ENCODE measurements around the gene ZFY. TPM values are rescaled to one million over a fixed set of nuclear protein-coding genes. Genes with fewer than 3 reads are reported as not detected.
A peak's percentile ranks its signal among the peaks of the same experiment; 100 is the strongest.
"Not testable (repeated sequence)": the region's sequence is repeated elsewhere in the genome, so short reads cannot be mapped to it uniquely, and the experiment has no call there.

ZFY gene
- total and polyA plus RNA-seq, 8 donors = 2.9 to 14.8 (median 4.0) TPM; not detected in 3

DNA sequence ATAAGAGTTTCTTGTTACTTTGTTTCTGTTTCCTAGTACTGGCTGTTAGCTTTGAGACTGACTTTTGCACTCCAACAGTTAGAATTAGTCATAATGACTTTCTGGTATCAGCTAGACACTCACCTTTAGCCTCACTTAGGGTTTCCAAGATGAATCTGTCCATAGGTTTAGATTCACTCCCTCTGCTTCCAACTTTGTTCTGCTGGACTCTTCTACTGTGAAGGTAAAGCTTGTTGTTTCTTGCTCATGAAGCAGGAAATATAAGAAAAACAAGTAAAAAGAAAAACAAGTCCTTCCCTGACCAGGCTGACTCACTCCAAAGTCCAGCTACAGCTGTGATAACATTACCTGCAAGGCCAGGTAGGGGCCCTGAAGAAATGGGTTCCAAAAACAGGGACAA is 67.0 kb downstream of the ZFY start:
- intact Hi-C loops (cut with DNase I; ENCODE audit: low total_unique reads) = no loop called here
- Histone ChIP-seq H3K36me3 (no peaks in the 10 kb centered on the region), H3K4me1 (peaks cover 0 to 40% (median 0%) of the 10 kb centered on the region in 4 donors), H3K4me3 (peak overlapping the region in 1 of 4 donors; percentile 42), H3K27ac (peak overlapping the region in 2 of 5 donors; percentile 82 to 89), H3K9me3 (no peaks in the 10 kb centered on the region), H3K27me3 (no peaks in the 10 kb centered on the region)
- TF ChIP-seq POLR2AphosphoS5 (IDR thresholded peaks at IDR 0.05) (no peak), EP300 (IDR thresholded peaks at IDR 0.05) (no peak), POLR2A (IDR thresholded peaks at IDR 0.05) (no peak)
- TF ChIP-seq, protein P1, sequence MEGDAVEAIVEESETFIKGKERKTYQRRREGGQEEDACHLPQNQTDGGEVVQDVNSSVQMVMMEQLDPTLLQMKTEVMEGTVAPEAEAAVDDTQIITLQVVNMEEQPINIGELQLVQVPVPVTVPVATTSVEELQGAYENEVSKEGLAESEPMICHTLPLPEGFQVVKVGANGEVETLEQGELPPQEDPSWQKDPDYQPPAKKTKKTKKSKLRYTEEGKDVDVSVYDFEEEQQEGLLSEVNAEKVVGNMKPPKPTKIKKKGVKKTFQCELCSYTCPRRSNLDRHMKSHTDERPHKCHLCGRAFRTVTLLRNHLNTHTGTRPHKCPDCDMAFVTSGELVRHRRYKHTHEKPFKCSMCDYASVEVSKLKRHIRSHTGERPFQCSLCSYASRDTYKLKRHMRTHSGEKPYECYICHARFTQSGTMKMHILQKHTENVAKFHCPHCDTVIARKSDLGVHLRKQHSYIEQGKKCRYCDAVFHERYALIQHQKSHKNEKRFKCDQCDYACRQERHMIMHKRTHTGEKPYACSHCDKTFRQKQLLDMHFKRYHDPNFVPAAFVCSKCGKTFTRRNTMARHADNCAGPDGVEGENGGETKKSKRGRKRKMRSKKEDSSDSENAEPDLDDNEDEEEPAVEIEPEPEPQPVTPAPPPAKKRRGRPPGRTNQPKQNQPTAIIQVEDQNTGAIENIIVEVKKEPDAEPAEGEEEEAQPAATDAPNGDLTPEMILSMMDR (IDR thresholded peaks at IDR 0.05) = no peak
- no peak for DNase-seq

DNA sequence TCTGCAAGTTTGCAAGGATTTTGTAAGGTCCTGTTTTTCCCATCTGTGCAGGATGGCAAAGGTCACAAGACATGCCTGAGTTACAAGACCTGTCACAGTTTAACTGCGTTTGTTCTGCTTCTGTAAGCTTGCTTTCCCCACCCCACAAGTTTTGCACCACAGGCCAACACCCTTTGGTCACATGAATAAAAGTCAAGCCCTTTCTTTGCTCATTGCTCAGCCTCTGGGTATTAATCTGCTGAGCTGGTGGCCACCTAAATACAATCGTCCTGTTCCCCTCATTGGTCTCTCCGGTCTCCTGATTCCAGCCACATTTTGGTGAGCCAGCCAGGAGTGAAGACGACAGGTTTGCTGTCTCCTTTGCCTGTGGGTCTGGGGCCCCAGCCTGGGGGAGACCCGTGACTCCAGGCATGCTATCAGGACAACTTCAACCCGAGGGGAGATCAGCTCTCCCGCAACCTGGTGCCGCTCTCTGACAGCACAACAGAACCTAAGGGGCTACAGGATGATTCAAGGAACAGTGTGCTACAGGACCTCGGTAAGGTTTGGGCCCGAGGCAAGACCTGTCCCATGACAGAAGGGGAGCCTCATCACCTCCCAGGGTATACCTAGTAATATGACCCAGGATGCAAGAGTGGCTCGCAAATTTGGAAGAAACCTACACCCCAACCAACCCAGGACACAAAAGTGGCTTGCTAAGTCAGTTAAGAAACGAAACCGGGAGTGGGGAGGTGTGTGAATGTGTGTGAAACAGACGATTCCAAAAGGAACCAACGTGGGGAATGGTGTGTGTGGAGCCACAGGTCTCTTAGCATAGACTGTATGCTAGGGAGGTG is 67.7 kb downstream of the ZFY start:
- peak overlapping the region in 2 of 5 donors; percentile 82 to 89 for H3K27ac ChIP-seq

DNA sequence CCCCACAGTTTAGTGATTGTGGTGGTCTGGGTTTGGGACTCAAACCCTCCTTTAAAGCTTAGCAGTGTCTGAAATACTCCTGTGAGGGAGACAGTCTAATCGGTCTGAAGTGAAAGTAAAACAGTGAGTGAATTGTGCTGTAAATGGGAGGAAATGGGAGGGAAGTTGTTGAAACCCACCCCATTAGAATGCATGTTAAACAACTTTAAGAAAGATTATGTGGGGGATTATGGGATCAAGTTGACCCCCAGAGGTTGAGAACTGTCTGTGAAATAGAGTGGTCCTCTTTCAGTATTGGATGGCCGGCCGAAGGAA is 68.3 kb downstream of the ZFY start:
- Histone ChIP-seq H3K4me3 (peak overlapping the region in 2 of 4 donors; percentile 42 to 49), H3K27me3 (no peaks in the 10 kb centered on the region), H3K4me1 (peaks cover 0 to 40% (median 0%) of the 10 kb centered on the region in 4 donors), H3K36me3 (no peaks in the 10 kb centered on the region), H3K9me3 (no peaks in the 10 kb centered on the region), H3K27ac (peak overlapping the region in 2 of 5 donors; percentile 82 to 89)
- WGBS, 5 donors = 0 to 1% (median 0%) methylated on average over 3 of the region's 3 CpGs; no CpG with 5 or more reads in 2 of the 5 donors
- DNase-seq = no peak
- intact Hi-C loops (cut with DNase I; ENCODE audit: low total_unique reads) = no loop called here
- TF ChIP-seq POLR2AphosphoS5 (IDR thresholded peaks at IDR 0.05) (no peak), POLR2A (IDR thresholded peaks at IDR 0.05) (no peak)
- TF ChIP-seq, protein P1 (IDR thresholded peaks at IDR 0.05) = no peak

More for the DNA sequence above, 67.7 kb downstream of the ZFY start:
- H3K9me3 ChIP-seq = no peaks in the 10 kb centered on the region
- no peaks in the 10 kb centered on the region for H3K27me3 ChIP-seq
- WGBS, 5 donors = 3 to 8% (median 3%) methylated on average over 8 to 15 of the region's 15 CpGs; no CpG with 5 or more reads in 2 of the 5 donors
- peaks cover 0 to 40% (median 0%) of the 10 kb centered on the region in 4 donors for H3K4me1 ChIP-seq
- TF ChIP-seq, protein P1 (IDR thresholded peaks at IDR 0.05) = no peak
- TF ChIP-seq EP300 (IDR thresholded peaks at IDR 0.05) = no peak
- TF ChIP-seq POLR2A (IDR thresholded peaks at IDR 0.05) = no peak
- no peak for TF ChIP-seq POLR2AphosphoS5 (IDR thresholded peaks at IDR 0.05)
- intact Hi-C loops (cut with DNase I; ENCODE audit: low total_unique reads) = no loop called here
- H3K36me3 ChIP-seq = no peaks in the 10 kb centered on the region
- H3K4me3 ChIP-seq = peak overlapping the region in 2 of 4 donors; percentile 42 to 49
- DNase-seq = no peak

DNA sequence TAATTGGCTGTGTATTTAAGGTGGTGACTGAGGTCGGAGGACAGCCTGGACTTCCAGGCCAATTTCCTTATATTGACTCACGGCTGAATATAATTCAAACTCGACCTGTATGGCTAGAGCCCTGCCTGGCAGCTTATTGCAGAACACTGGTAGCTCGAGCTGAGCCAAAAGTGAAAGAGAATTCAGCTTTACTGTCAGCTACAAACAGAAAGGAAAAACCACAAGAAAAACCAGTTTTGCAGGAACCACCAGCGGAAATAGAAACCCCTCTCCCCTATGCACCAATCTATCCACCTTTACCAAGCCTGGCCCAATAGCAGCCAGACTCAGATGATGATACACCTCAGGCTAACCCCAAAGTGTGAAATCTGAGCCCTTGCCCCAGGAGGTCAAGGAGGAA is 68.7 kb downstream of the ZFY start:
- peak overlapping the region in 2 of 5 donors; percentile 82 to 89 for H3K27ac ChIP-seq
- WGBS, 5 donors = 0 to 2% (median 1%) methylated on average over 5 of the region's 5 CpGs; no CpG with 5 or more reads in 2 of the 5 donors
- H3K9me3 ChIP-seq = no peaks in the 10 kb centered on the region
- peak overlapping the region in 2 of 4 donors; percentile 42 to 49 for H3K4me3 ChIP-seq
- TF ChIP-seq EP300 (IDR thresholded peaks at IDR 0.05) = no peak
- TF ChIP-seq, protein P1 (IDR thresholded peaks at IDR 0.05) = no peak
- TF ChIP-seq POLR2AphosphoS5 (IDR thresholded peaks at IDR 0.05) = no peak
- no peak for TF ChIP-seq POLR2A (IDR thresholded peaks at IDR 0.05)
- H3K36me3 ChIP-seq = no peaks in the 10 kb centered on the region
- no peaks in the 10 kb centered on the region for H3K27me3 ChIP-seq
- no peak for DNase-seq
- peaks cover 0 to 40% (median 0%) of the 10 kb centered on the region in 4 donors for H3K4me1 ChIP-seq
- intact Hi-C loops (cut with DNase I; ENCODE audit: low total_unique reads) = no loop called here

DNA sequence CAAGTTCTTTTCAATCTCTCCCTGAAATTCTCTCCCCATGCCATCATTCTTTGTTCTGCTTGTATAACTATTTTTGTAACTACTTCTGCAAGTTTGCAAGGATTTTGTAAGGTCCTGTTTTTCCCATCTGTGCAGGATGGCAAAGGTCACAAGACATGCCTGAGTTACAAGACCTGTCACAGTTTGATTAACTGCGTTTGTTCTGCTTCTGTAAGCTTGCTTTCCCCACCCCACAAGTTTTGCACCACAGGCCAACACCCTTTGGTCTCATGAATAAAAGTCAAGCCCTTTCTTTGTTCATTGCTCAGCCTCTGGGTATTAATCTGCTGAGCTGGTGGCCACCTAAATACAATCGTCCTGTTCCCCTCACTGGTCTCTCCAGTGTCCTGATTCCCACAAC is 70.8 kb downstream of the ZFY start:
- Histone ChIP-seq H3K4me1 (peaks cover 0 to 40% (median 0%) of the 10 kb centered on the region in 4 donors), H3K27ac (peak overlapping the region in 1 of 5 donors; percentile 7)
- WGBS, 5 donors = 12 to 49% (median 41%) methylated on average over 2 of the region's 2 CpGs; no CpG with 5 or more reads in 2 of the 5 donors
- DNase-seq; H3K4me3 ChIP-seq; H3K27me3 ChIP-seq; H3K36me3 ChIP-seq; H3K9me3 ChIP-seq; intact Hi-C loops (cut with DNase I; ENCODE audit: low total_unique reads): not testable (repeated sequence)

All from stomach (tissue), 9 donors.